HG03432 (cell line): ENCODE results near the gene TKFC.

Source experiments
- ATAC-seq: cut with Tn5 transposase; IDR thresholded peaks from one replicate; pipeline ENCODE4 v1.9.1; 2021; ENCODE audit warnings: mild to moderate bottlenecking, moderate library complexity; ENCODE audit not compliant: unreplicated experiment

Gene TKFC, protein sequence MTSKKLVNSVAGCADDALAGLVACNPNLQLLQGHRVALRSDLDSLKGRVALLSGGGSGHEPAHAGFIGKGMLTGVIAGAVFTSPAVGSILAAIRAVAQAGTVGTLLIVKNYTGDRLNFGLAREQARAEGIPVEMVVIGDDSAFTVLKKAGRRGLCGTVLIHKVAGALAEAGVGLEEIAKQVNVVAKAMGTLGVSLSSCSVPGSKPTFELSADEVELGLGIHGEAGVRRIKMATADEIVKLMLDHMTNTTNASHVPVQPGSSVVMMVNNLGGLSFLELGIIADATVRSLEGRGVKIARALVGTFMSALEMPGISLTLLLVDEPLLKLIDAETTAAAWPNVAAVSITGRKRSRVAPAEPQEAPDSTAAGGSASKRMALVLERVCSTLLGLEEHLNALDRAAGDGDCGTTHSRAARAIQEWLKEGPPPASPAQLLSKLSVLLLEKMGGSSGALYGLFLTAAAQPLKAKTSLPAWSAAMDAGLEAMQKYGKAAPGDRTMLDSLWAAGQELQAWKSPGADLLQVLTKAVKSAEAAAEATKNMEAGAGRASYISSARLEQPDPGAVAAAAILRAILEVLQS

DNA sequence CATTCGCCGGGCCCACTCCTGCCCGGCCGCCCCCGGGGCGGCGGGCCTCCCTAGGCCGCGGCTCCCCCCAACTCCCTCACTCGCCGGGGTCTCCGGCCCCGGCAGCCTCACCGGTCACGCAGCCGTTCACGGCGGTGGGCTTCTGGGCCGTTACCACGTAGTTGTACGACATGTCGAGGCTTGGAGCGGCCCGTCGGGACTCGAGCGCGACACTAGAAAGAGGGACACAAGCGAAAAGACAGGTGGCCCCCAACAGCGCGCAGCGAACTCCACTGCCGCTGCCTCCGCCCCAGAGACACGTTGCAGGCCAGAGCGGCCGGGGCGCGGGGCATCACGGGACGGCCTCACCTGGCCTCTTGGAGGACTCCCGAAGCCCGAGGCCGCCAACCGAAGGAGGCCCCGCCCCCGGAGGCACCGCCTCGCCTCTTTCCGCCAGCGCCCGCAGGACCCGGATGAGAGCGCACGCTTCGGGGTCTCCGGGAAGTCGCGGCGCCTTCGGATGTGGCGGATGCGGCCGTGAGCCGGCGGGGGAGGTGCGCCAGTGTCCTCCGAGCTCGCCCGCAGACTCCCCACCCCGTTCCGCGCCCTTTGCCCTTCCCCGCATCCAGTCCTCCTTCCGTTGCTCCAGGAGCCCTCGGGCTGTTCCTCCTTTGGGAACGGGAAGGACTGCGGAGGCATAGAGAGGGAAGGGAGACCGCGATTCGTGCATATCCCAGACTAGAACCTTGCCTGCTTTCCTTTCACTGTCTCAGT is at the start of gene TKFC, which contains the start of gene DDB1:
Gene TKFC (plus strand): TSS at position 432 of the 753 bp plus-strand sequence. CDS start 1,501 bp downstream, outside the sequence.
Gene DDB1 (minus strand): TSS at position 309 of the 753 bp plus-strand sequence. CDS start 137 bp downstream, at position 172.
- ATAC-seq, result peak; percentile 90

DNA sequence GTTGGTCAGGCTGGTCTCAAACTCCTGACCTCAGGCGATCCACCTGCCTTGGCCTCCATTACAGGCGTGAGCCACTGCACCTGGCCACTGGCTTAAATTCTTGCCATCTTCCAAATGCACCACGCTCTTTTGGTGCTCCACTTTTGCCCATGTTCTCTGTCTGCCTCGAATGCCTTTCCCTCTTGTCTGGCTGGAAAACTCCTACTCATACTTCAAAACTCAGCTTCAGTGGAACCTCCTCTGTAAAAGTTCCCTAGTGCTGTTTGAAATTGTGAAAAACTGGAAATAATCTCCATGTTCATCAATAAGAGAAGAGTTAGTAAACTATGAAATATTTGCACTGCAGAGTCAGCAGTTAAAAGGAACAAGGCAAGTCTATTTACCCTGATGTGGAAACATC is 49.4 kb upstream of the TKFC start:
- ATAC-seq, result no peak

DNA sequence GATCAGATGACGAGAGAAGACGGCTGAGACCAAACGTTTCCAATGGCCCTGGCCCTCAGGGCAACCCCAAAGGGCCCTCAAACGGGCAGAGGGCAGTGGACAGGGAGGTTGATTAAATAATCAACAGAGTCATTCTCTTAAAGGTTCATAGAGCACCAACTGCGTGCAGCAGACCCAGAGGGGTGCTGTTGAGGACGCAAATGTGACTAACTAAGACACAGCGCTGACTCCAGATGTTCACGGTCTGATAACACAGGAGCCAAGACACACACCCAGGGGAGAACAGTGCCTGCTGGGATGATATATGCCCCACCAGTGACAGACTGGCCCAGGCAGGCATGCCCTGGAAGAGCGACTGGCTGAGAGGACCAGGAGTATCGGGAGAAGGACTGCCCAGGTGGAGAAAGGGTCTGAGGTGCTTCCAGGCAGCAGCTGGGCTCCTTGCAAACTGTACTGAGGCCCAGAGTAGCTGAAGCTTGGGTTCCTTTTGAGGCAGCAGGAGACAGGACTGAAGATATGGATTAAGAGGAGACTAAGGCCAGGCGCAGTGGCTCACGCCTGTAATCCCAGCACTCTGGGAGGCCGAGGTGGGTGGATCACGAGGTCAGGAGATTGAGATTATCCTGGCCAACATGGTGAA is 45.6 kb upstream of the TKFC start:
- no peak for ATAC-seq

DNA sequence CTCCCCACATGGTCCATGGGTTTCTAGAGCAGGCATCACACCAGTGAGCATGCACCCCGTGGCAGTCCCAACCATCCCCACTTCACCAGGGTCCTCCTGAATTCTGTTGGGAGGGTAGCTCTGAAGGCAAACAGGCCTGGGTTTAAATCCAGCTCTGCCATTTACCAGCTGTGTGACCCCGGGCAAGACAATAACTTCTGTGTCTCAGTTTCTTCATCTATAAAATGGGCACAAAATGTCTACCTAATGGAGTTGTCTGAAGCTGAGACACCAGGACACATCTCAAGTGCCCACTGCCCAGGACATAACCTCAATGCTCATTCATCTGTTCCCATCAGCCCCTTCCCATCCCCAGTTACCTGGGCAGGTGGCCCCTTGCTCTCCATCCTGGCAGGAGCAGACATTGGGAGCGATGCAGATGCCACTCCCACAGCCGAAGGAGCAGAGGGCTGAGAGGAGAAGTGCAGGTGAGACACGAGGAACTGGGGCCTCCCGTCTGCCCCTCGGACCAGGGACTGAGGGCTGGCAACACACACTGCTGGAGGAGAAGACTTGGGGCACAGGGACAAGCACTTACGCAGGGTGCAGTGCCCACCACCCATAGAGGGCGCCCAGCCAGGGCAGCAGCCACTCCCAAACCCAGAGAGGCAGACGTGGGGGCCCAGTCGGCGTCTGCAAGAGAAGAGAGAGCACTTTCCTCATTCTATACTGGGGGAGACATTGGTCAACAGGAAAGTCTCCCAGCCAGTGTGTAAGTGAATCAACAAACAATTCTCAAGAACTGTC is 41.9 kb upstream of the TKFC start:
- ATAC-seq, result no peak

GRCh38 chr11:61292356-61292755 is 40.7 kb upstream of the TKFC start:
- ATAC-seq, result no peak

DNA sequence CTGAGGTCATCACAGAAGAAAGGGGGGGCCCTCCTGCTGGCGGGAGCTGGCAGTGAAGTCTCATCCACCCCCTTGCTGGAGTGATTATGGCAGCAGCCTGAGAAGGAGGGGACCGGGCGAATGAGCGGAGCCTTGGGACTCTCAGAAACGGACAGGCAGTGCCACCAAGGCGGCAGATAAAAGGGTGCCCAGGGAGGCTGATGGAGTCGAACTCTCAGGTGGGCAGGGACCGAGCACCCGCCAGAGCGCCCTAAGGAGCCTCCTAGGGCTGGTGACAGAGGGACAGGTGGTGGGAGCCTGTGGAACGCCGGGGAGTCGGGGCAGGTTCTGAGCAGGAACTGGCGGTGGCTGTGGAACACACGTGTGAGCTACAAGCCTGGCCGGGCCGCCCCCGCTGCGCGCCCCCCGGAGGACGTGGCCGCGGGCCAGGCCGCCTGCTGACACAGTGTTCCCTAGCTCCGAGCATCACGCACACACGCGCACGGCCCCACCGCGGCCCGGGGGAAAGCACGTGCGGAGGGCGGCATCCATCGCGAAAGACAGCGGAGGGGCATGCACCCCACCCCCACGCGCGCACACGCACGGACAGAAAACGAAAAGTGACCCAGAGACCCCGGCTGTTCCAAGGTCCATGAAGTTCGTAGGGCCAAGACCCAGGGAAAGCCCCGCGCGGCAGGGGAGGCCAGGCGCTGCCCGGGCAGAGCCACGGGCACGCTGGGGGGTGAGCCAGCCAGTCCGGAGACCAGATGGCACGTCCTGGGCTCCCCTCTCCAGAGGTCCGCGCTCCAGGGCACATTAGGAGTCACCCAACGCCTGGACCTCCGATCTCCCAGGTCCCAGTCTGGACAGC is 38.9 kb upstream of the TKFC start:
- ATAC-seq, result peak; percentile 42

DNA sequence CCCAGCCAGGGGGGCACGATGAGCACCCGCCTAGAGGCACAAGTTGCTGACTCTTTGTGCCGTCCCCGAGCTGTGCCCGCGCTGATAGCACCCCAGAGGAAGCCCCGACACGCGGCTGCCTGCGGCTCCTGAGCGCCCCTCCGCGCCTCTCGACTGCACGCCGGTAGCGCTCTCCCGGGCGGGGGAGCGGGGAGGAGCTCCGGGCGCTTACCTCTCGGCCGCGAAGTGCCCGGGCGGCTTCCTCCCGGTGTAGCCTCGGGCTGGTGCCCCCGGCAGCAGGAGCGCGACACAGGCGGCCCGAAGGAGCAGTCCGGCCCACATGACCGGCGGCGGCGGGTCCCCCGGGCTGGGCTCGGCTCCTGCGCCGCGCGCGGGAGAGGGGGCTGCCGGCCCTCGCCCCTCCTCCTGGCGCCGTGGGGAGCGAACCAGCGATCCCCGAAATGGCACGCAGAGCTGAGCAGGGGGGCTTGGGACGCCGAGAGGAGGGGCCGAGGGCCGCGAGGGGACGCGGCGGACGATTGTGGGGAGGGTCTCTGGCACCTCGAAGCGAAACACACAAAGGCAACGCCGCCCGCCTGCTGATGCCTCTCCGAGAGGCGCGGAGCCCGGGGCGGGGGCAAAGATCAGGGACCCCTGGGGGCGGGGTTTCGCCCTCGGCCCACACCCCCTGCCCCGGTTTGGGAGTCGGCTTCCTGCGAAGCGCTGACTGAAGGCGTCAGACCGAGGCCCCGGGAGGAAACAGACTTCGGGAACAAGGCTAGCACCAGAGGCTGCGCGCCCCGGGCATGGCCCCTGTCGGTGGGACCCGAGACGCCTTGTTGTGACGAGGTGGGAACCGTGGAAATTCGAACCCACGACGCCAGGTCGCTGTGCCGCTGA is 38.1 kb upstream of the TKFC start, which contains the start of gene VWCE:
Gene VWCE (minus strand): TSS at position 600 of the 879 bp plus-strand sequence. CDS start 279 bp downstream, at position 321.
- peak; percentile 77 for ATAC-seq

DNA sequence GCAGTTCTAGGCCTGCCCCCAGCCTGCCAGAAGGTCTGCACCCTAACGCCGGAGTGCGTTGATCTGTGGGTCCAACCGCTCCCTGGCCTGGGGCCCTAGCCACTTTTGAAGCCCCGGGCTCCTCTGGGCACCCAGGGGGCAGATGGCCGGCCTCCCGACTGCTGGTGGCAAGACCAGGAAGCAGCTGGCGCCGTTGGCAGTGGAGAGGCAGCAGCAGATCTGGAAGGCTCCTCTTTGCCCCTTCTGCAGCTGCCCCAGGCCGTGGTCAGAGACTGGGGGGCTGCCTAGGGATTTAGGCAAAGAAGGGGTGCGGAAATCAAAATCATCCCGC is 37.5 kb upstream of the TKFC start:
- ATAC-seq, result no peak

DNA sequence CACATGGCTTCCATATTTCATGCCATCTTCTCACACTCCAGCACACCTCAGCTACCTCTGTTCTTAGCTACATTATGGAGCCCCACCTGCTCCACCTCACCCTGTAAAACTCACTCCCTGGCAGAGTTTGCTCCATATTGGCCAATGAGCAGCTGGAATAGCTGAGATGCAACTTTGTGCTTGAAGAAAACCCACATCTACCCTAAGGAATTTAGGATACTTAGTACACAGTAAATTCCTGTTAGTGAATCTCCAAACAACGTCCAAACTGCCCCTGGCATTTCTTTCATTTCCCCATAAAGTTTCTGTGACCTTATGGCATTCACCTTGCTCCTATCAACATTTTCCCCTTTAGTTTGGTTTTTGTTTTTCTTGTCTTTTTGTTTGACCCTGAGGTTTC is 35.7 kb upstream of the TKFC start:
- no peak for ATAC-seq

DNA sequence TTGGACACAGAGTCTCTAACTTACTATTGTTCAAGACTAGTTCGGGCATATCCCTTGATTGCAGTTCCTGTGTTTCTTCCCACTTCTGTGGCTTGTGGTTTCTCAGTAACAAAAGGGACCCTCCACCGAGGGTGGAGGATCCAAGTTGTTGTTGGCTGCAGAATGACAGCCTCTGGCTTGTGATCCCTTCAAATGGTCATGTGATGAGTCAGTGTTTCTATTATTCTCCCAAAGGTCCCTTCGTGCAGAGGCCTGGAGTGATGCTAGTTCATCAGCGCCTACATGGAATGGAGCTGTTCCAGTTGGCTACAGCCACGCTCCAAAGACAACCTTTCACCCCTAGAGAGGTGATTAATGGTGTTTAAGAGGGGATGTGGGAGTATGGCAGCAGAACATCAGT is 35.3 kb upstream of the TKFC start:
- no peak for ATAC-seq

DNA sequence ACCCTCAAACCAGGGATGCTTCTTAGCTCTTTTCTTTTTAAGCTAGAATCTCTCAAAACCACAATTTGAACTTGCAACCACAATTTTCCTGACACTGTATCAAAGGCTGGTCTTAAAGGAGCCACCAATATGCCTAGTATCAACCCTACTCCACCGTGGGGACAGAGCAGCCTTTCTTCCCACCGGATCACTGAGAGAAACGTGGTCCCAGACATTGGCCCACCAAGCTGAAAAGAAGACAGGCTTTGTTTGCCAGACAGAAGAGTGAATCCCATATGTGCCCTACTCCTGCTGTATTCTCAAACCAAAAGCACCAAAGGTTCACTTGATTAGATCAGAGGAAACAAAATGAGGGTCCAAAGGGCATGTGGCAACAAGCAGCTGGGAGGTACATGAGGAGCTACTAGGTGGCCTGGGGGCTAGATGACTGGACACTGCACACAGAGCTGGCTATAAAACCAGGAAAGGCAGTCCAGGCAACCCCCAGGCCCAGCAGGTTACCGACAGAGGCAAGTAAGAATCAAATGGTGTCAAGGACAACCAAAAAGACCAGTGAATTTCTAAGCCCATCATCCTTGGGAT is 34.3 kb upstream of the TKFC start:
- no peak for ATAC-seq

DNA sequence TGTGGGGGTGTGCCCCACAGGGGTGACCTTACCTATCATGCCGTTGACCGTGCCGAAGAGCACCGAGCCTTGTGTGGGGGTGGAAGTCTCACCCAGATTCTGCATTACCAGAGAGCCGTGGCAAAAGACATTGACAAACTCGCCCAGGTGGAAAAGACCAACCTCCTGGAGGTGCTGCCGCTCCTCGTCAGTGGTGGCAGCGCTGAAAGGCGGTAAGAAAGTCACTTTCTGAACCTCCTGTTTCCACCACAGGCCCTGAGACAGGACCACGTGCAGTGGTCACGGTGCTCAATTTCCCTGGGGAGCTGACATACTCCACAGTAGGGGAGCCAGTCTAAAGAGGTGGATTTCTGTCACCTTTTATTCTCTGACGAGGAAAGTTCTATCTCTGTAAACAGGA is 30.5 kb upstream of the TKFC start:
- ATAC-seq, result no peak

GRCh38 chr11:61303725-61304124 is 29.3 kb upstream of the TKFC start:
- no peak for ATAC-seq

- no peak for ATAC-seq
Observed at GRCh38 chr11:61305417-61305816, 27.6 kb upstream of the TKFC start.

DNA sequence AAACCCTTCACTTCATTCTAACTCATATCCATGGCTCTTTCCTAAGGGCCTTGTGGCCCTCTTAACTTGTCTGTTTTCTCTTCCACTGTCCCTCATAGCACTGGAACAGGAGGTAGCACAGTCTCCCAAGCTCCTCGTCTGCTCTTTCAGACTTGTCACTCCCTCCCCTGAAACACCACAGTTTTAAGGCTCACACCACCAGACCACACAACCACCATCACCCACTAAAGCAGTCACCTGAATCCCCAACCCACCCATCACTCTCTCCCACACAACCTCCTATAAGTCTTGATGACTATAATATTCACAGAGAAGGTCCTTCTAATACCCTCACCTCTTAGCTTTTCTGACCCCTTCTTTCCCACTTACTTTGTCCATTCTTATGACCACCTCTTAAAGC is 26.8 kb upstream of the TKFC start:
- no peak for ATAC-seq

- ATAC-seq, result no peak
Observed at GRCh38 chr11:61307354-61307753, 25.7 kb upstream of the TKFC start.

GRCh38 chr11:61309141-61309540 is 23.9 kb upstream of the TKFC start:
- no peak for ATAC-seq

- no peak for ATAC-seq
Observed at GRCh38 chr11:61309739-61310138, 23.3 kb upstream of the TKFC start.
